NCI-H1105 (cell line): ENCODE data around the gene ARHGEF9.

Experiments
- DNase-seq: peaks from one replicate; lab custom pipeline; 2025; lab: John Stamatoyannopoulos, UW

Gene ARHGEF9

GRCh38 chrX:63746715-63747114, 38.3 kb downstream of the ARHGEF9 start:
- DNase-seq = no peak

- no peak for DNase-seq
Observed at GRCh38 chrX:63746278-63746677, 38.7 kb downstream of the ARHGEF9 start.

GRCh38 chrX:63744850-63745394, 40.1 kb downstream of the ARHGEF9 start:
- DNase-seq = no peak

GRCh38 chrX:63743596-63743995, 41.4 kb downstream of the ARHGEF9 start:
- no peak for DNase-seq

GRCh38 chrX:63740382-63740781, 44.6 kb downstream of the ARHGEF9 start:
- no peak for DNase-seq

- no peak for DNase-seq
Observed at GRCh38 chrX:63739885-63740284, 45.1 kb downstream of the ARHGEF9 start.

GRCh38 chrX:63738696-63739095, 46.3 kb downstream of the ARHGEF9 start:
- DNase-seq = no peak

GRCh38 chrX:63737131-63737921, 47.7 kb downstream of the ARHGEF9 start:
- DNase-seq = no peak

- no peak for DNase-seq
Observed at GRCh38 chrX:63735882-63736281, 49.1 kb downstream of the ARHGEF9 start.

- DNase-seq = no peak
Observed at GRCh38 chrX:63720293-63720692, 64.7 kb downstream of the ARHGEF9 start.

- DNase-seq = no peak
Observed at GRCh38 chrX:63719633-63720032, 65.4 kb downstream of the ARHGEF9 start.

GRCh38 chrX:63718010-63718694, 66.9 kb downstream of the ARHGEF9 start:
- no peak for DNase-seq

GRCh38 chrX:63713526-63713925, 71.5 kb downstream of the ARHGEF9 start:
- DNase-seq = no peak

GRCh38 chrX:63708801-63709200, 76.2 kb downstream of the ARHGEF9 start:
- DNase-seq = no peak

- no peak for DNase-seq
Observed at GRCh38 chrX:63702556-63702955, 82.5 kb downstream of the ARHGEF9 start.

- peak; percentile 6 for DNase-seq
Observed at GRCh38 chrX:63686878-63687714, 97.9 kb downstream of the ARHGEF9 start.

- DNase-seq = no peak
Observed at GRCh38 chrX:63680423-63680822, 104.6 kb downstream of the ARHGEF9 start.

- no peak for DNase-seq
Observed at GRCh38 chrX:63679432-63679831, 105.6 kb downstream of the ARHGEF9 start.

- DNase-seq = no peak
Observed at GRCh38 chrX:63675716-63676115, 109.3 kb downstream of the ARHGEF9 start.

- no peak for DNase-seq
Observed at GRCh38 chrX:63673896-63674295, 111.1 kb downstream of the ARHGEF9 start.

GRCh38 chrX:63664741-63665140, 120.3 kb downstream of the ARHGEF9 start:
- no peak for DNase-seq

- no peak for DNase-seq
Observed at GRCh38 chrX:63664083-63664482, 120.9 kb downstream of the ARHGEF9 start.
